ENCODE data around the gene RYR2.

DNA sequence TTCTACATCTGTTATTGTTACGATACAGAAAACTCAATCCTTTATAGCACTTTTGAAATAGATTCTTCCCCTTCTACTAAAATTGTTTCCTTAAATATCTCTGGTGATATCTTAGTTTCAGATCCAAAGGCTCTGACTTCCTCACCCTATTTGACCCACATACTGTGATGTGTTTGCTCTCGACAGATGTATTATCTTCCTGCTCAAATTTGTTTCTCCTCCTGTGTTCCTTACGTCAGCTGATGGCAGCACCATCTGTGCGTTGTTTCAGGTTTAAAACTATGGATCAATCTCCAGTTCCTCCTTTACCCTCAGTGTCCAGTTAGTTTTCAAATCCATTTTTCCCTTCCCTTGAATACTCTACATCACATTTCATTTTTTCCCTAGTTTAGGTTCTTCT, 274.4 kb downstream of the RYR2 start:
- no peak for TF ChIP-seq POLR2A (IDR thresholded peaks at IDR 0.05; ENCODE audit: low read depth, low read length)
- TF ChIP-seq POLR2AphosphoS5 (IDR thresholded peaks at IDR 0.05; ENCODE audit: low read depth, low read length): no peak
- TF ChIP-seq TAF1 (IDR thresholded peaks at IDR 0.05; ENCODE audit: borderline replicate concordance, low read depth, low read length): no peak
